Endothelial cell of umbilical vein (primary cell): ENCODE results near the gene USP12.

Experiments used
- EZH2 ChIP-seq: IDR thresholded peaks from 2 replicates; pipeline ENCODE4 v1.6.1; 2012; ENCODE audit warnings: borderline replicate concordance, low read depth, mild to moderate bottlenecking, moderate library complexity, low read length, inconsistent platforms; ENCODE audit not compliant: severe bottlenecking
- TF ChIP-seq, protein P1 (sequence below), 2 donors: IDR thresholded peaks; 1 replicate in 1 of 2; 2 replicates in 1 of 2; pipeline ENCODE4 v1.5.1; 2011; ENCODE audit warnings: low read length in 2 of 2, mild to moderate bottlenecking in 2 of 2, moderate library complexity in 2 of 2, control low read depth in 1 of 2, inconsistent platforms in 1 of 2, low read depth in 1 of 2; ENCODE audit not compliant: insufficient read depth in 1 of 2; ENCODE audit errors: extremely low read depth in 1 of 2

GRCh38 chr13:27047081-27047480 lies 124.5 kb downstream of the USP12 start:
- no peak for TF ChIP-seq EZH2
- TF ChIP-seq, protein P1, sequence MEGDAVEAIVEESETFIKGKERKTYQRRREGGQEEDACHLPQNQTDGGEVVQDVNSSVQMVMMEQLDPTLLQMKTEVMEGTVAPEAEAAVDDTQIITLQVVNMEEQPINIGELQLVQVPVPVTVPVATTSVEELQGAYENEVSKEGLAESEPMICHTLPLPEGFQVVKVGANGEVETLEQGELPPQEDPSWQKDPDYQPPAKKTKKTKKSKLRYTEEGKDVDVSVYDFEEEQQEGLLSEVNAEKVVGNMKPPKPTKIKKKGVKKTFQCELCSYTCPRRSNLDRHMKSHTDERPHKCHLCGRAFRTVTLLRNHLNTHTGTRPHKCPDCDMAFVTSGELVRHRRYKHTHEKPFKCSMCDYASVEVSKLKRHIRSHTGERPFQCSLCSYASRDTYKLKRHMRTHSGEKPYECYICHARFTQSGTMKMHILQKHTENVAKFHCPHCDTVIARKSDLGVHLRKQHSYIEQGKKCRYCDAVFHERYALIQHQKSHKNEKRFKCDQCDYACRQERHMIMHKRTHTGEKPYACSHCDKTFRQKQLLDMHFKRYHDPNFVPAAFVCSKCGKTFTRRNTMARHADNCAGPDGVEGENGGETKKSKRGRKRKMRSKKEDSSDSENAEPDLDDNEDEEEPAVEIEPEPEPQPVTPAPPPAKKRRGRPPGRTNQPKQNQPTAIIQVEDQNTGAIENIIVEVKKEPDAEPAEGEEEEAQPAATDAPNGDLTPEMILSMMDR (IDR thresholded peaks at IDR 0.05; ENCODE audit: extremely low read depth in 1 of 2, insufficient read depth in 1 of 2, low read depth in 1 of 2, low read length in 2 of 2): no peak
